ENCODE measurements around the gene MAPK12.

Gene MAPK12

DNA sequence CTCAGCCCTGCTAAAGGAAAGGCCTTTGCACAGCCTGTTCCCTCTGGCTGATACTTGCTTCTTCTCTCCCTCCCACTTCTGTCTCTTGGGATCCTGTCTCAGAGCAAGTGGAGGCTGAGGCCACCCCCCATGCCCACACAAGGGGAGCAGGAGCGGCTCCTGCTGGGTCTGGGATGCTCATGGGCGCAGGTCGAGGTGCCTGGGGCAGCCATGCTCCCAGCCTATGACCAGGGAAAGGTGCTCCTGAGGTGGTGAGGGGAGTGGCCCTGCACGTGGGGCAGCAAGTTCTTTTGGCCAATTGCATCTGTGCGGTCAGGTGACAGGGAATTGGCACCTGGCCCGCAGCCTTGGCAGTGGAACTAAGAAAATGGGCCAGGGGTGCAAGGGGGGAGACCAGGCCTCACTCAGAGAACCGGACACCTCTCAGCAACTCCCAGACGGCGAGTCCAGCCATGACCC lies 7.2 kb upstream of the MAPK12 start:
- Histone ChIP-seq H3K27me3 (ENCODE audit: control insufficient read depth, insufficient read depth, low read length) (peaks cover 32% of the 10 kb centered on the region), H3K4me1 (ENCODE audit: control insufficient read depth, insufficient read depth, low read length) (no peaks in the 10 kb centered on the region), H3K9me3 (ENCODE audit: control insufficient read depth, insufficient read depth, low read length) (no peaks in the 10 kb centered on the region), H3K4me3 (ENCODE audit: low read depth, low read length) (no peak overlapping the region), H3K9ac (ENCODE audit: low read depth, low read length) (no peak overlapping the region), H3K36me3 (ENCODE audit: control insufficient read depth, insufficient read depth, low read length) (no peaks in the 10 kb centered on the region)

- peaks cover 32% of the 10 kb centered on the region for H3K27me3 ChIP-seq (ENCODE audit: control insufficient read depth, insufficient read depth, low read length)
- H3K4me1 ChIP-seq (ENCODE audit: control insufficient read depth, insufficient read depth, low read length) = peaks cover 3% of the 10 kb centered on the region
- H3K4me3 ChIP-seq (ENCODE audit: low read depth, low read length) = peak overlapping the region; percentile 26
- no peaks in the 10 kb centered on the region for H3K9me3 ChIP-seq (ENCODE audit: control insufficient read depth, insufficient read depth, low read length)
- no peaks in the 10 kb centered on the region for H3K36me3 ChIP-seq (ENCODE audit: control insufficient read depth, insufficient read depth, low read length)
- no peak overlapping the region for H3K9ac ChIP-seq (ENCODE audit: low read depth, low read length)
Measured at GRCh38 chr22:50267591-50268390, 6.3 kb upstream of the MAPK12 start.

- Histone ChIP-seq H3K27me3 (ENCODE audit: control insufficient read depth, insufficient read depth, low read length) (peaks cover 32% of the 10 kb centered on the region), H3K4me1 (ENCODE audit: control insufficient read depth, insufficient read depth, low read length) (peaks cover 10% of the 10 kb centered on the region), H3K4me3 (ENCODE audit: low read depth, low read length) (peak overlapping the region; percentile 26), H3K9ac (ENCODE audit: low read depth, low read length) (no peak overlapping the region), H3K36me3 (ENCODE audit: control insufficient read depth, insufficient read depth, low read length) (no peaks in the 10 kb centered on the region), H3K9me3 (ENCODE audit: control insufficient read depth, insufficient read depth, low read length) (no peaks in the 10 kb centered on the region)
Measured at GRCh38 chr22:50266994-50267393, 5.5 kb upstream of the MAPK12 start.

- Histone ChIP-seq H3K4me1 (ENCODE audit: control insufficient read depth, insufficient read depth, low read length) (peaks cover 11% of the 10 kb centered on the region), H3K9me3 (ENCODE audit: control insufficient read depth, insufficient read depth, low read length) (no peaks in the 10 kb centered on the region), H3K36me3 (ENCODE audit: control insufficient read depth, insufficient read depth, low read length) (no peaks in the 10 kb centered on the region), H3K9ac (ENCODE audit: low read depth, low read length) (no peak overlapping the region), H3K27me3 (ENCODE audit: control insufficient read depth, insufficient read depth, low read length) (peaks cover 28% of the 10 kb centered on the region), H3K4me3 (ENCODE audit: low read depth, low read length) (no peak overlapping the region)
Measured at GRCh38 chr22:50264946-50265669, 3.6 kb upstream of the MAPK12 start.

GRCh38 chr22:50264104-50264745 lies 2.7 kb upstream of the MAPK12 start:
- Histone ChIP-seq H3K4me3 (ENCODE audit: low read depth, low read length) (no peak overlapping the region), H3K27me3 (ENCODE audit: control insufficient read depth, insufficient read depth, low read length) (peaks cover 23% of the 10 kb centered on the region), H3K9me3 (ENCODE audit: control insufficient read depth, insufficient read depth, low read length) (no peaks in the 10 kb centered on the region), H3K4me1 (ENCODE audit: control insufficient read depth, insufficient read depth, low read length) (peaks cover 11% of the 10 kb centered on the region), H3K36me3 (ENCODE audit: control insufficient read depth, insufficient read depth, low read length) (no peaks in the 10 kb centered on the region), H3K9ac (ENCODE audit: low read depth, low read length) (no peak overlapping the region)

GRCh38 chr22:50262973-50263617 lies 1.6 kb upstream of the MAPK12 start:
- H3K4me3 ChIP-seq (ENCODE audit: low read depth, low read length) = no peak overlapping the region
- peaks cover 11% of the 10 kb centered on the region for H3K4me1 ChIP-seq (ENCODE audit: control insufficient read depth, insufficient read depth, low read length)
- no peaks in the 10 kb centered on the region for H3K36me3 ChIP-seq (ENCODE audit: control insufficient read depth, insufficient read depth, low read length)
- no peak overlapping the region for H3K9ac ChIP-seq (ENCODE audit: low read depth, low read length)
- H3K27me3 ChIP-seq (ENCODE audit: control insufficient read depth, insufficient read depth, low read length) = peaks cover 11% of the 10 kb centered on the region
- H3K9me3 ChIP-seq (ENCODE audit: control insufficient read depth, insufficient read depth, low read length) = no peaks in the 10 kb centered on the region

- peaks cover 10% of the 10 kb centered on the region for H3K27me3 ChIP-seq (ENCODE audit: control insufficient read depth, insufficient read depth, low read length)
- H3K9ac ChIP-seq (ENCODE audit: low read depth, low read length) = no peak overlapping the region
- H3K4me3 ChIP-seq (ENCODE audit: low read depth, low read length) = peak overlapping the region; percentile 37
- H3K9me3 ChIP-seq (ENCODE audit: control insufficient read depth, insufficient read depth, low read length) = no peaks in the 10 kb centered on the region
- H3K4me1 ChIP-seq (ENCODE audit: control insufficient read depth, insufficient read depth, low read length) = peaks cover 11% of the 10 kb centered on the region
- H3K36me3 ChIP-seq (ENCODE audit: control insufficient read depth, insufficient read depth, low read length) = no peaks in the 10 kb centered on the region
Measured at GRCh38 chr22:50262460-50262911, 1.0 kb upstream of the MAPK12 start.

- Histone ChIP-seq H3K36me3 (ENCODE audit: control insufficient read depth, insufficient read depth, low read length) (peaks cover 10% of the 10 kb centered on the region), H3K9me3 (ENCODE audit: control insufficient read depth, insufficient read depth, low read length) (no peaks in the 10 kb centered on the region), H3K27me3 (ENCODE audit: control insufficient read depth, insufficient read depth, low read length) (no peaks in the 10 kb centered on the region), H3K4me3 (ENCODE audit: low read depth, low read length) (peak overlapping the region; percentile 63), H3K9ac (ENCODE audit: low read depth, low read length) (peak overlapping the region; percentile 47), H3K4me1 (ENCODE audit: control insufficient read depth, insufficient read depth, low read length) (peaks cover 11% of the 10 kb centered on the region)
Measured at GRCh38 chr22:50260801-50261614, 475 bp downstream of the MAPK12 start.

GRCh38 chr22:50260434-50260800 lies 1.1 kb downstream of the MAPK12 start:
- H3K9ac ChIP-seq (ENCODE audit: low read depth, low read length) = peak overlapping the region; percentile 47
- H3K36me3 ChIP-seq (ENCODE audit: control insufficient read depth, insufficient read depth, low read length) = peaks cover 13% of the 10 kb centered on the region
- peaks cover 11% of the 10 kb centered on the region for H3K4me1 ChIP-seq (ENCODE audit: control insufficient read depth, insufficient read depth, low read length)
- H3K27me3 ChIP-seq (ENCODE audit: control insufficient read depth, insufficient read depth, low read length) = no peaks in the 10 kb centered on the region
- H3K4me3 ChIP-seq (ENCODE audit: low read depth, low read length) = peak overlapping the region; percentile 63
- H3K9me3 ChIP-seq (ENCODE audit: control insufficient read depth, insufficient read depth, low read length) = no peaks in the 10 kb centered on the region

DNA sequence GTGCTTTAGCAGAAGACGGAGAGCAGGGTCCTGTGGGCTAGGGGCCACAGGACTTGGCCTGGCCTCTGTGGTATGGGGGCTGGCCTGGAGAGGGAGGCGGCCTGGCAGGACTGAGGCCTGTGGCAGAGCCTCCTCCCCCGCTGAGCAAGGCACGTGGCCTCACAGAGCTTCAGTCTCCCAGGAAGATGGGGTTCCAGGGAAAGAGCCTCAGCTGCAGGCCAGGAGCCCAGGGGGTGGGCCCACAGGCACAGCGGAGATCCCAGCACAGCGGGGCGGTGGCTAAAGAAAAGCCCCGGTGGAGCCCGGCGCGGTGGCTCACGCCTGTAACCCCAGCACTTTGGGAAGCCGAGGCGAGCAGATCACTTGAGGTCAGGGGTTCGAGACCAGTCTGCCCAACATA lies 2.2 kb downstream of the MAPK12 start:
- Histone ChIP-seq H3K4me1 (ENCODE audit: control insufficient read depth, insufficient read depth, low read length) (peaks cover 11% of the 10 kb centered on the region), H3K9me3 (ENCODE audit: control insufficient read depth, insufficient read depth, low read length) (no peaks in the 10 kb centered on the region), H3K36me3 (ENCODE audit: control insufficient read depth, insufficient read depth, low read length) (peaks cover 22% of the 10 kb centered on the region), H3K9ac (ENCODE audit: low read depth, low read length) (no peak overlapping the region), H3K4me3 (ENCODE audit: low read depth, low read length) (no peak overlapping the region), H3K27me3 (ENCODE audit: control insufficient read depth, insufficient read depth, low read length) (no peaks in the 10 kb centered on the region)
